ENCODE measurements around the gene EXOSC2. TPM values are rescaled to one million over a fixed set of nuclear protein-coding genes. Genes with fewer than 3 reads are reported as not detected.

The EXOSC2 gene
- total RNA-seq, 1 experiment from 2014 or later = 71.5 TPM

- no peak for DNase-seq (ENCODE audit: low read depth, low spot score)
- H3K79me2 ChIP-seq (ENCODE audit: insufficient read depth, low read length) = peaks cover 28% of the 10 kb centered on the region
- H3K4me1 ChIP-seq (ENCODE audit: control insufficient read depth in 1 of 2, insufficient read depth in 2 of 2, low read length in 2 of 2) = peaks cover 0 to 26% of the 10 kb centered on the region in 2 experiments; a peak in 3 of 4 replicates
- intact Hi-C loops (cut with micrococcal nuclease) = loop anchor here (5.0 kb wide), 1 partner anchor 136 kb away; no protein-coding TSS in a partner anchor
- ChIA-PET RAD21 (ENCODE audit: low non-redundant PET in 1 of 2, low total read pairs in 2 of 2, uncharacterized antibody in 2 of 2, unreplicated experiment in 2 of 2) (no interaction called here), CTCF (interaction anchor here (2.2 to 2.9 kb wide), 2 partner anchors 10 to 155 kb away, joined by 16 read pairs; no protein-coding TSS in a partner anchor), POLR2A (interaction anchor here (0.7 kb wide), 2 partner anchors 10 to 26 kb away, joined by 3 read pairs; no protein-coding TSS in a partner anchor)
- no peaks in the 10 kb centered on the region; the same call in 1 of the 2 replicates for H4K20me1 ChIP-seq (ENCODE audit: insufficient read depth)
- no peak overlapping the region for H2AFZ ChIP-seq (ENCODE audit: low read depth, low read length, poor library complexity, severe bottlenecking)
- no peak overlapping the region for H3K4me3 ChIP-seq (replicated peaks in 1 of 2; ENCODE audit: low read depth in 1 of 2, low read length in 2 of 2)
- TF ChIP-seq CTCF (IDR thresholded peaks at IDR 0.05 in 2 of 3, conservative IDR thresholded peaks at IDR 0.05 in 1 of 3; ENCODE audit: borderline replicate concordance in 1 of 3, insufficient read depth in 1 of 3, low read depth in 2 of 3, low read length in 2 of 3) (no peak), SIN3A (IDR thresholded peaks at IDR 0.05; ENCODE audit: low read depth) (no peak)
- ATAC-seq = no peak
- no peaks in the 10 kb centered on the region for H3K9me3 ChIP-seq (ENCODE audit: control insufficient read depth in 1 of 2, insufficient read depth in 1 of 2, low read depth in 1 of 2, low read length in 2 of 2)
- H3K27me3 ChIP-seq (ENCODE audit: insufficient read depth, low read length) = no peaks in the 10 kb centered on the region
- H3K36me3 ChIP-seq (ENCODE audit: control insufficient read depth in 1 of 2, insufficient read depth in 2 of 2, low read length in 2 of 2) = no peaks in the 10 kb centered on the region
- H3K9ac ChIP-seq (ENCODE audit: low read length) = no peak overlapping the region
- no peak overlapping the region for H3K27ac ChIP-seq (ENCODE audit: low read depth, low read length)
- no peaks in the 10 kb centered on the region for H3K9me2 ChIP-seq (ENCODE audit: insufficient read depth)
- H3K4me2 ChIP-seq (ENCODE audit: low read length) = no peak overlapping the region
- BruUV-seq (replicated peaks) = no TSS peak
Measured at GRCh38 chr9:130710822-130711352, 17.3 kb downstream of the EXOSC2 start.

- H3K36me3 ChIP-seq (ENCODE audit: control insufficient read depth in 1 of 2, insufficient read depth in 2 of 2, low read length in 2 of 2) = no peaks in the 10 kb centered on the region
- no peak overlapping the region for H3K9ac ChIP-seq (ENCODE audit: low read length)
- no peak overlapping the region for H2AFZ ChIP-seq (ENCODE audit: low read depth, low read length, poor library complexity, severe bottlenecking)
- RAD21 ChIA-PET (ENCODE audit: low non-redundant PET in 1 of 2, low total read pairs in 2 of 2, uncharacterized antibody in 2 of 2, unreplicated experiment in 2 of 2) = no interaction called here
- CTCF ChIA-PET = interaction anchor here (2.2 to 2.9 kb wide), 2 partner anchors 10 to 154 kb away, joined by 16 read pairs; no protein-coding TSS in a partner anchor
- intact Hi-C loops (cut with micrococcal nuclease) = loop anchor here (5.0 kb wide), 1 partner anchor 136 kb away; no protein-coding TSS in a partner anchor
- H3K27ac ChIP-seq (ENCODE audit: low read depth, low read length) = no peak overlapping the region
- no TSS peak for BruUV-seq (replicated peaks)
- no peak for DNase-seq (ENCODE audit: low read depth, low spot score)
- H3K79me2 ChIP-seq (ENCODE audit: insufficient read depth, low read length) = peaks cover 34% of the 10 kb centered on the region
- no peak overlapping the region for H3K4me3 ChIP-seq (replicated peaks in 1 of 2; ENCODE audit: low read depth in 1 of 2, low read length in 2 of 2)
- peaks cover 0 to 26% of the 10 kb centered on the region in 2 experiments; a peak in 3 of 4 replicates for H3K4me1 ChIP-seq (ENCODE audit: control insufficient read depth in 1 of 2, insufficient read depth in 2 of 2, low read length in 2 of 2)
- H4K20me1 ChIP-seq (ENCODE audit: insufficient read depth) = no peaks in the 10 kb centered on the region; the same call in 1 of the 2 replicates
- ATAC-seq = no peak
- POLR2A ChIA-PET = no interaction called here
- H3K27me3 ChIP-seq (ENCODE audit: insufficient read depth, low read length) = no peaks in the 10 kb centered on the region
- no peaks in the 10 kb centered on the region for H3K9me2 ChIP-seq (ENCODE audit: insufficient read depth)
- TF ChIP-seq RAD21 (IDR thresholded peaks at IDR 0.05; ENCODE audit: low read depth) (no peak), MAX (IDR thresholded peaks at IDR 0.05) (no peak), ATF3 (IDR thresholded peaks at IDR 0.05) (no peak), TCF7L2 (IDR thresholded peaks at IDR 0.05; ENCODE audit: borderline replicate concordance, extremely low read depth, insufficient read depth, insufficient read length) (no peak), EGR1 (IDR thresholded peaks at IDR 0.05; ENCODE audit: low read depth) (no peak)
- H3K9me3 ChIP-seq (ENCODE audit: control insufficient read depth in 1 of 2, insufficient read depth in 1 of 2, low read depth in 1 of 2, low read length in 2 of 2) = no peaks in the 10 kb centered on the region
- H3K4me2 ChIP-seq (ENCODE audit: low read length) = peak overlapping the region; percentile 97; the same call in 1 of the 2 replicates
Measured at GRCh38 chr9:130711469-130711868, 17.9 kb downstream of the EXOSC2 start.
